ENCODE results near the gene SYDE2.
"Not testable (repeated sequence)": the region's sequence is repeated elsewhere in the genome, so short reads cannot be mapped to it uniquely, and the experiment has no call there.

Gene SYDE2

GRCh38 chr1:85178396-85178795, 22.4 kb downstream of the SYDE2 start:
- in situ Hi-C loops (cut with HindIII; ENCODE audit: low sequenced_read_pairs), result no loop called here

DNA sequence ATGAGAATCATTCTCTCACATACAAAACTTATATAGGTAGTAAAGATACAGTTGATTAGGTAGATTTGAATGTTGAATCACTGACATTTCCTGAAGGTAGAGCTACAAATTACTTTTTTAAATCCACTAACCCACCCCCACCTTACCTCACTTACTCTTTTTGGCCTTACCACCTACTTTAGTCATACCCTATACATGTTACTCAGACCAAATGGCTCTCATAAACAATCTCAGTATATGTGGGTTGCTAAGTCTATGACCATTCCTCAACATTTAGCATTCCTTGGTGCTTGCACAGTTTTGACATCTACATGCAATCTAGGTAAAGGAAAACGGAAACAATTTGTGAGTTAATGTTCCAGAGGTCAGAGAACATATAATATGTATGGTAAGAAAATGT, 26.3 kb downstream of the SYDE2 start:
- in situ Hi-C loops (cut with HindIII; ENCODE audit: low sequenced_read_pairs), result no loop called here

DNA sequence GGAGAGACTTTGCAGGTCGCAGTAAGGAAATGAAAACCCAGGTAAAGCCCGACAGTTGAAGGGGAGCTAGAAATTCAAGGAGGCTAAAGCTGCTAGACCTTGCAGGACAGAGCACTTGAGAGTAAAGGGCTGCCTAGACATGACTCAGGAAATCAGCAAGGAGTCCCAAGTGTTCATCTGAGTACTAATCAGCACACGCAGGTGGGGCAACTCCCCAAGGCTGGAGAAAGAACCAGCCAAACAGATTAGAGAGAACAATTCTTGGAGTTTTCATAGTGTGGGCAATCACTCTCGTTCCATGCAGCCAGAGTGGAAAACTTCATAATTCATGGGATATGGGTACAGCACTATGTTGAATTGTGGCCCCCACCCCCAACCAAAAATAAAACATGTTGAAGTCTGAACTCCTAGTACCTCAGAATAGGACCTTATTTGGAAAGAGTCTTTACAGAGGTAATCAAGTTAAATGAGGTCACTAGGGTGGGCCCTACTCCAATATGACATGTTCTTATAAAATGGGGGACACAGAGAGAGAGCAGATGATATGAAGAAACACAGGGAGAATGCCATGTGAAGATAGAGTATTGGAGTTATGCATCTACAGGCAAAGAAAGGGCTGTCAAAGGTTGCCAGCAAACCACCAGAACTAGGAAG, 28.0 kb downstream of the SYDE2 start:
- in situ Hi-C loops (cut with HindIII; ENCODE audit: low sequenced_read_pairs), result no loop called here

DNA sequence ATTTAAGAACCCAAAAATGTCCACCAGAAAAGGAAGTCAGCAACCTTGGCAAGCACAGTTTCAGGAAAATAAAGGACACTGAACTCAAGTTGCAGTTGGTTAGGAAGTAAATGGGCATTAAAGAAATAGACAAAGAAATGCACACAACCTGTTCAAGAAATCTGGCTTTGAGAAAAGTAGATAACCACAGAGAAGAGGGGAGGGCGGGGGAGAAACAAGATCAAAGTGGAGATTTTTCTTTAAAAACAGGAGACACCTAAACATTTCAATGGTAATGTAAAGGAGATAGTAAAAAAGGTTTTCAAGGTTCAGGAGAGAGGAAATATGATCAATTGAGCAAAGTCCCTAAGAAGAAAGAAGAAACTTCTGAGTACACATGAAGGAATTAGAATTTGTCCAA, 29.1 kb downstream of the SYDE2 start:
- in situ Hi-C loops (cut with HindIII; ENCODE audit: low sequenced_read_pairs), result no loop called here

- in situ Hi-C loops (cut with HindIII; ENCODE audit: low sequenced_read_pairs), result no loop called here
These were observed 31.9 kb downstream of the SYDE2 start for GRCh38 chr1:85168884-85169283.

GRCh38 chr1:85166351-85166750, 34.5 kb downstream of the SYDE2 start:
- in situ Hi-C loops (cut with HindIII; ENCODE audit: low sequenced_read_pairs), result no loop called here

DNA sequence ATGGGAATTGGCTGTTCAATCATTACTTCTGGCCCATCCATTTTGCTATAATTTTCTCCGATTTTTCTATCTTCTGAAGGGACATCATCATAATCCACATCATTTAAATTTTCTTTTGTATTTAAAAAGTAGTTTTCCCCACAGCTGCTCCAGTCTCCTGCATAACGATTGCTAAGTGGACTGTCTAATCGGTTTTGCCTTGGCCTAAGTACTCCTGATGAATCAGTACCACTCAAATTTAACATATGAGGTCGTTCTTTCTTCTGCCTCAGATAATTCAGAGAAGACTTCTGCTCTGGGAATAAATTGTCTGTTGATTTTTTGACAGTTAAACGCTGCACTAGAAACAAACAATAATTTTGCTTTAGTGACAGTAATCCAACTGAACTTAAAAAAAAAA, 41.9 kb downstream of the SYDE2 start:
- in situ Hi-C loops (cut with HindIII; ENCODE audit: low sequenced_read_pairs), result no loop called here

GRCh38 chr1:85157436-85157835, 43.4 kb downstream of the SYDE2 start:
- in situ Hi-C loops (cut with HindIII; ENCODE audit: low sequenced_read_pairs), result no loop called here

DNA sequence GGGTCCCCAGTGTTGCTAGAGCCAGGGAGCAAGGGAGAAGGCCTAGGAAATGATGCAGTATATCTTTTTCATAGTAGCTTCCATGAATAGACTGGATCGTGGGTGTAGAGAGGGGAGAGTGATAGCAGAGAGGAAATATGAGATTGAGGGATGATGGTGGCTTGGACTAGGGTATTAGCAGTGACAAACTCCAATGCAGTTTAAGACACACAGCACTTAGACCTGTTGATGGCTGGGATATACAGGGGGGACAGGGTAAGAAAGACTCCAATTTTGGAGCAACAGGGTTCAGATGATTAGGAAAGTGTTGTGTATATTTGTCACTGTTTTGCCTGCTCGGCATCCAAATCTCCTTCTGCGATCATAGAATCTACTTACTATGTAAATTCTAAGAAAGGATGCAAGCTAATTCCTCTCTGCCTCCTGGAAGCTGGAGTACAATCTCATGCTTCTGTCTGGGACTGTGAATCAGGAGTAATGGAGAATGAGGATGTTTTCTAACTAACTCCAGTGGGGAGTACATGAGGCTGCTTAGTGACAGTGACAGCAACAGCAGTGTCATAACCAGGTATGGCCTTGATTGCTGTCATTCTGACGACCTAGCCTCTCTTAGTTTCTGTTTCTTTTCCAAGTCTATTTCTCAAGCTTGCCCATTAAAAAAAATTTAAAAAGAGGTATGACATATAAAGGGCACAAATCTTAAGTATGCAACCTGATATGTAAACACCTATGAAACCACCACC, 47.5 kb downstream of the SYDE2 start:
- in situ Hi-C loops (cut with HindIII; ENCODE audit: low sequenced_read_pairs), result no loop called here

DNA sequence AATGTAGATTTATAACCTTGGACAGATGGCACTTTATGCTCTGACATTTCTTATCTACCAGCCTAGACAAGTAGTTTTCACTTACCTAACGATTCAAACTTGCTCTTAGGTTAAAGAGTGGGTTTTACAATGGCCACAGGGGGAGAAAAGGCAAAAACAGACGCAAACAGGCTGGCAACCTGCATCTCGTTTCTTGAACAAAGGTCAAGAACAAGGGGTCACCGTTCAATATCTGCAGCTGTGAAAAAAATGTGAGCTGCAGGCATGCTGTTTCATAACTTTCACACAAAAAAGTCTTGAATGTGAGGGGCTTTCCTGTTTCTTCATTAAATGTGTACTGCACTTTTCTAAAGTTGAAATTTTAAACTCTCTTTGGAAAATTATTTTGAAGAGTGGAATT, 49.4 kb downstream of the SYDE2 start:
- in situ Hi-C loops (cut with HindIII; ENCODE audit: low sequenced_read_pairs), result no loop called here

DNA sequence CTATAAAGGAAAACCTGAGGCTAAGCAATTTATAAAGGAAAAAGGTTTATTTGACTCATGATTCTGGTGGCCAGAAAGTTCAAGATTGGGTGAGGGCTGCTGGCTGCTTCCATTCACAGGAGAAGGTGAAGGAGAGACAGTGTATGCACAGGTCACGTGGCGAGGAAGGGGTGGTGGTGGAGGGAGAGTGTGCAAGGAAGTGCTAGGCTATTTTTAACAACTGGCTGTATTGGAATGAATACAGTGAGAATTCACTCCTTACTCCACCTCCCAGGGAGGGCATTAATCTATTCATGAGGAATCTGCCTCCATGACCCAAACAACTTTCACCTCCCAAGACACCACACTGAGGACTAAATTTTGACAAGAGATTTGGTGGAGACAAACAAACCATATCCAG, 51.0 kb downstream of the SYDE2 start:
- in situ Hi-C loops (cut with HindIII; ENCODE audit: low sequenced_read_pairs), result no loop called here

GRCh38 chr1:85148524-85149250, 52.1 kb downstream of the SYDE2 start:
- in situ Hi-C loops (cut with HindIII; ENCODE audit: low sequenced_read_pairs), result no loop called here

- in situ Hi-C loops (cut with HindIII; ENCODE audit: low sequenced_read_pairs), result no loop called here
These were observed 53.9 kb downstream of the SYDE2 start for GRCh38 chr1:85146972-85147359.

DNA sequence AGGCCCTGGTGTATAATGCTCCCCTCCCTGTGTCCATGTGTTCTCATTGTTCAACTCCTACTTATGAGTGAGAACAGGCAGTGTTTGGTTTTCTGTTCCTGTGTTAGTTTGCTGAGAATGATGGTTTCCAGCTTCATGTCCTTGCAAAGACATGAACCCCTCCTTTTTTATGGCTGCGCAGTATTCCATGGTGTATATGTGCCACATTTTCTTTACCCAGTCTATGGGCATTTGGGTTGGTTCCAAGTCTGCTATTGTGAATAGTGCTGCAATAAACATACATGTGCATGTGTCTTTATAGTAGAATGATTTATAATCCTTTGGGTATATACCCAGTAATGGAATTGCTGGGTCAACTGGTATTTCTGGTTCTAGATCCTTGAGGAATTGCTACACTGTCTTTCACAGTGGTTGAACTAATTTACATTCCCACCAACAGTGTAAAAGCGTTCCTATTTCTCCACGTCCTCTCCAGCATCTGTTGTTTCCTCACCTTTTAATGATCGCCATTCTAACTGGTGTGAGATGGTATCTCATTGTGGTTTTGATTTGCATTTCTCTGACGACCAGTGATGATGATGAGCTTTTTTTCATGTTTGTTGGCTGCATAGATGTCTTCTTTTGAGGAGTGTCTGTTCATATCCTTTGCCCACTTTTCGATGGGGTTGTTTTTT, 54.4 kb downstream of the SYDE2 start:
- in situ Hi-C loops (cut with HindIII; ENCODE audit: low sequenced_read_pairs), result not testable (repeated sequence)

DNA sequence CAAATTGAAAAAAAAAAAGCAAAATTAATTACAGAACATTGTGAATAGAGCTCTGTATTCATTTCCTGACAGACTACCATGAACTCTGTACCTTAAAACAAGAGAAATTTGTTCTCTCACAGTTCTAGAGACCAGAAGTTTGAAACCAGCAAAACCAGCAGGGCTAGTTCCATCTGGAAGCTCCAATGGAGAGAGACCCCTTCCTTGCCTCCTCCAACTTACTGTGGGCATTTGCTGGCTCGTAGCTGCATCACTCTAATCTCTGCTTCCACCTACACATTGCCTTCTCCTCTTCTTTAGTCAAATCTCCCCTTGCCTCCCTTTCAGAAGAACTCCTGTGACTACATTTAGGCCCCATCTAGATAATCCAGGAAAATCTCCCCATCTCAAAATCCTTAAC, 56.5 kb downstream of the SYDE2 start:
- in situ Hi-C loops (cut with HindIII; ENCODE audit: low sequenced_read_pairs), result no loop called here

DNA sequence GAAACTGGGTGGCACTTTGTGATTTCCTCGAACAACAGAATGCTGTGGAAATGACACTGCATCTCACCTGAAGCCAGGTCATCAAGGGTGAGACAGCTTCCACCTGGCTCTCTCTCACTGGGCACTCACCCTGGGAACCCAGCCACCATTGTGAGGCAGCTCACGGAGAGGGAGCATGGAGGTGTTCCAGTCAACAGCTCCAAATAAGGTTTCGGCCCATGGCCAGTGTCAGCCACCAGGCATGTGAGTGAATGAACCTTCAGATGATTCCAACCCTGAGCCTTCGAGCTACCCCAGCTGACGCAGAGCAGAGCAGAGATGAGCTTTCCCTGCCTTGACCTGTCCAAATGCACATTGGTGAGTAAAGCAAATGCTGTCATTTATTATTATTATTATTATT, 58.1 kb downstream of the SYDE2 start:
- in situ Hi-C loops (cut with HindIII; ENCODE audit: low sequenced_read_pairs), result no loop called here

DNA sequence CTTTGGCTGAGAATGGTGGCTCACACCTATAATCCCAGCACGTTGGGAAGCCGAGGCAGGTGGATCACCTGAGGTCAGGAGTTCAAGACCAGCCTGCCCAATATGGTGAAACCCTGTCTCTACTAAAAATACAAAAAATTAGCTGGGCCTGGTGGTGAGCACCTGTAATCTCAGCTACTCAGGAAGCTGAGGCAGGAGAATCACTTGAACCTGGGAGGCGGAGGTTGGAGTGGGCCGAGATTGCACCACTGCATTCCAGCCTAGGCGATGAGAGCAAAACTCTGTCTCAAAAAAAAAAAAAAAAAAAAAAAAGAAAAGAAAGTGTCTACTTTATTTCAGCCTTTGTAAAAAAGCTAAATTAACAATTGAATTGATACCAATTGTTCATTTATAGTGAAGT, 62.4 kb downstream of the SYDE2 start:
- in situ Hi-C loops (cut with HindIII; ENCODE audit: low sequenced_read_pairs), result not testable (repeated sequence)

DNA sequence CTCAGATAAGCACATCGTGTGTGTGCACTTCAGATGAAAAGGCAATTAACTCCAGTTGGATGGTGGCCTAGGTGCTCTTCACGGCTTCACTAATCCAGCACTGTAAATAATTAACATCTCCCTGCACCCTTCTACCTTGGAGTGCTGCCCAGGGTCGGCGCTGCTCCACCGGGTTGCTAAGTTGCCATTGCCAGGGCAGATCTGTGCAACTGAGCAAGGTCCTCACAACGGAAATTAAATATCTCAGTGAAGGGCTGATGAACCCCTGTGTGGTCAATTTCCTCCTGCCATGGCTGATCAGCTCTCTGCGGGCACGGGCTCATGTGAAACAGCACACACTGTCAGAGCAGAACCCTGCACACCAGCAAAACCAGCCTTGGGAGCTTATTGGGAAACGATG, 63.2 kb downstream of the SYDE2 start:
- in situ Hi-C loops (cut with HindIII; ENCODE audit: low sequenced_read_pairs), result no loop called here

DNA sequence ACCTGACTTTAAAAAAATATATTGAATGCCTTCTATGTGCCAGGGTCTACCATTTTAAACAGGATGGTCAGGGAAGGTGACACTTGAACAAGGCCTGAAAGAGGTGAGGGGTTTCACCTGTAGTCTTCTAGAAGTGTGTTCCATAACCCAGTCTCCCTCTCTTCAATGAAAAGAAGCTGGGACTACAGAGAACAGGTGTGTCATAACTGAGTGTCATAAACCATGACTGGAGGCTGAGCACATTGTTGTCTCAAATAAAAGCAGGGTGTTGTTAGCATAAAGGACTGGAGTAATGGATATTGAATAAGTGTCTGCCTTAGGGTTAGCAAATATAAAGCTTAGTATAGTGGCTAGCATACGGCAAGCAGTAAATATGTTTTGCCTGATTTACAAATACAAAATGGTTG, 65.4 kb downstream of the SYDE2 start:
- in situ Hi-C loops (cut with HindIII; ENCODE audit: low sequenced_read_pairs), result no loop called here

GRCh38 chr1:85134583-85135391, 66.0 kb downstream of the SYDE2 start:
- in situ Hi-C loops (cut with HindIII; ENCODE audit: low sequenced_read_pairs), result no loop called here

Data from DLD1 (cell line).